AG04449 (cell line): Measurements from ENCODE around the gene CENPV.

Source experiments
- CTCF ChIA-PET: fragments of 350-600 bp; formaldehyde crosslinking; extraction: SDS; loops from one replicate; lab custom pipeline; 2021; ENCODE audit warnings: antibody characterized with exemption; lab: Yijun Ruan, JAX
- POLR2A ChIA-PET: fragments of 400-600, 350-600 bp; formaldehyde crosslinking; extraction: SDS; loops from one replicate; lab custom pipeline; 2020; ENCODE audit warnings: antibody characterized with exemption, inconsistent platforms; lab: Yijun Ruan, JAX
- DNase-seq: peaks from one replicate; pipeline ENCODE4 v3.0.0-alpha.2; 2010; ENCODE audit warnings: low read depth, low spot score
- H3K4me3 ChIP-seq: 2 replicates; pipeline ENCODE4 v1.5.1; 2011; ENCODE audit warnings: low read depth, mild to moderate bottlenecking, control low read depth, low read length
- CTCF ChIP-seq: IDR thresholded peaks from one replicate; pipeline ENCODE4 v1.5.1; 2011; ENCODE audit warnings: mild to moderate bottlenecking, moderate library complexity, low read length, control low read depth, inconsistent platforms; ENCODE audit not compliant: insufficient read depth; ENCODE audit errors: missing control alignments

CENPV gene

GRCh38 chr17:16329519-16330271 is 23.6 kb downstream of the CENPV start:
- no peak overlapping the region for H3K4me3 ChIP-seq
- no peak for TF ChIP-seq CTCF
- ChIA-PET POLR2A (no interaction called here), CTCF (no interaction called here)
- DNase-seq, result no peak

GRCh38 chr17:16328997-16329396 is 24.3 kb downstream of the CENPV start:
- DNase-seq, result no peak
- CTCF ChIA-PET, result no interaction called here
- POLR2A ChIA-PET, result no interaction called here
- no peak overlapping the region for H3K4me3 ChIP-seq
- TF ChIP-seq CTCF, result no peak

- no peak overlapping the region for H3K4me3 ChIP-seq
- DNase-seq, result no peak
- ChIA-PET POLR2A (interaction anchor here (0.8 kb wide), 1 partner anchor 54 kb away, joined by 3 read pairs; the partner anchor contains the start of gene UBB), CTCF (interaction anchor here (3.7 kb wide), 1 partner anchor 37 kb away, joined by 17 read pairs; no protein-coding TSS in a partner anchor)
- no peak for TF ChIP-seq CTCF
Observed at GRCh38 chr17:16327018-16327417, 26.3 kb downstream of the CENPV start.

- no peak for DNase-seq
- ChIA-PET CTCF (interaction anchor here (1.0 to 3.7 kb wide), 3 partner anchors 23 to 264 kb away, joined by 3 to 17 read pairs (median 3); no protein-coding TSS in a partner anchor), POLR2A (no interaction called here)
- TF ChIP-seq CTCF, result no peak
- H3K4me3 ChIP-seq, result no peak overlapping the region
Observed at GRCh38 chr17:16325964-16326363, 27.3 kb downstream of the CENPV start.

GRCh38 chr17:16322636-16323035 is 30.6 kb downstream of the CENPV start:
- H3K4me3 ChIP-seq, result no peak overlapping the region
- CTCF ChIA-PET, result interaction anchor here (0.7 to 1.5 kb wide), 3 partner anchors 30 to 41 kb away, joined by 3 to 4 read pairs (median 3); no protein-coding TSS in a partner anchor
- peak; percentile 82 for DNase-seq
- no peak for TF ChIP-seq CTCF
- POLR2A ChIA-PET, result interaction anchor here (0.6 kb wide), 1 partner anchor 33 kb away, joined by 4 read pairs; no protein-coding TSS in a partner anchor

GRCh38 chr17:16319969-16320368 is 33.3 kb downstream of the CENPV start:
- no peak for TF ChIP-seq CTCF

More at GRCh38 chr17:16319969-16320368, 33.3 kb downstream of the CENPV start:
- no peak for DNase-seq
- CTCF ChIA-PET, result interaction anchor here (2.0 kb wide), 1 partner anchor 14 kb away, joined by 7 read pairs; no protein-coding TSS in a partner anchor
- POLR2A ChIA-PET, result no interaction called here
- no peak overlapping the region for H3K4me3 ChIP-seq
